Measurements from ENCODE around the gene CUX1.

- TF ChIP-seq POLR2A (IDR thresholded peaks at IDR 0.05; ENCODE audit: low read depth, low read length) (no peak), POLR2AphosphoS5 (IDR thresholded peaks at IDR 0.05; ENCODE audit: low read depth, low read length) (no peak)
Measured at GRCh38 chr7:101772508-101773211, 44.8 kb upstream of the CUX1 start.

Data from GM12892 (cell line).